Inflammatory macrophage (primary cell): Measurements from ENCODE around the gene IGFLR1.

Experiments
- DNase-seq, 2 donors: peaks; one replicate each; pipeline ENCODE4 v3.0.0-alpha.2; 2020 to 2022

Gene IGFLR1

DNA sequence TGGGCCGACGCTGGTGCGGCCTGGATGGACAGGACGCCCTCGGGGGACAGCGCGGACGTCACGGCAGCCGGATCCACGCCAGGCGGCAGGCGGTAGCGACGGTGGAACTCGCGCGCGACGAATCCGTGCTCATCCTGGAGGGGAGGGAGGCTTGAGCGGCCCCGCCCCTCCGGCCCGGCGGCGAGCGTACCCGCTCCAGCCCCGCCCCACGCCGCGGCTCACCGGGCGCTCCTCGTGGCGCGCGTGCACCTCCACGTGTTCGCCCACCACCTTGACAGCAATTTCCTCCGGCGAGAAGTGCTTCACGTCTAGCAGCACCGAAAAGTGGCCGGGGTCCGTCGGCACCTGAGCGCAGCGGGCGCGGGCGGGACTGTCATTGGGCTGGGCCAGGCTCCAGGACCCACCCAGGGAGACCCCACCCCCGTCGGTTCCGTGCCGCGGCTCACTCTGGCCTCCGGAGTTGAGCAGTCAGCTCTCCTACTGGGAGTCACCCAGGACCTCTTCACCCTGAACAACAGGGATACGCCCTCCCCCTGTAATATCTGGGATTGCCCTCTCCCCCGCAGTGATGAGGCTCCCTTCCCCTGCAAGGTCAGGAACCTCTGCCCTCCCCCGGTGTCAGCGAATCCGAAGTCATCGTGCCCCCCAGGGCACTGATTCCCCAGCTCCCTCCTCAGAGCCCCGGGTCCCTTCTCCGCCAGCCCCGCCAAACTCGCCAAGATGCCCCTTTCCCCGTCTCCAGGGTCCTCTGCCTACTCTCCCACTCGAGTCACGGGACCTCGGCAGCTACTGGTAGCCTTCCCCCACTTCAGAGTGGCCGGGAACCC lies 13.5 kb upstream of the IGFLR1 start:
- peak in 1 of 2 donors; percentile 27 for DNase-seq

GRCh38 chr19:35755131-35755549 lies 12.9 kb upstream of the IGFLR1 start:
- no peak for DNase-seq

GRCh38 chr19:35754370-35755130 lies 12.3 kb upstream of the IGFLR1 start:
- no peak for DNase-seq

DNA sequence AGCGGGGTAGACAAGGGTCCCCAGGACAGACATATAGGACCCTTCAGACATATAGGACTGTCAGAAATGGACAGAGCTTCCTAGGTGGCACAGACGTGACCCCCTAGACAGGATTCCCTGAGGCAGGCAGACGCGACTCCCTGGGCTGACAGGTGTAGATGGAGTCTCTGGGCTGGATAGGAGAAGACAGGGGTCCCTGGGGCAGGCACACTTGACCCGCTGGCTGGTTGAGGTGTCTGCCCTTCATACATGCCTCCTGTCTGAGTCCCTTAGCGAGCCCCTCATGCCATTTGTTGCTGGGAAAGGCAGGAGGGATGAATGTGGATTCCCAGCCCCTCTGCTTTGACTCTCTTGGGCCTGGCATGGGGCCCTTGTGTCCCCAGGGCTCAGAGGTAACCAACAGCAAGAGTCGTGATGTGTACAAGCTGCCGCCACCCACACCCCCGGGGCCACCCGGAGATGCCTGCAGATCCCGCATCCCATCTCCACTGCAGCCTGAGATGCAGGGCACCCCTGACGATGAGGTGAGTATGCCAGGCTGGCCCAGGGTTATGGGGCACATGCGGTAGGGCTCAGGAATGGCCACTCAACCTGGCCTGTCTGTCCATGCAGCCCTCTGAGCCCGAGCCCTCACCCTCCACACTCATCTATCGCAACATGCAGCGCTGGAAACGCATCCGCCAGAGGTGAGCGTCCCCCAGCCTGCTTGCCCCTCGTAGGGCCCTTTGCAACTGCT lies 11.6 kb upstream of the IGFLR1 start:
- DNase-seq: no peak

DNA sequence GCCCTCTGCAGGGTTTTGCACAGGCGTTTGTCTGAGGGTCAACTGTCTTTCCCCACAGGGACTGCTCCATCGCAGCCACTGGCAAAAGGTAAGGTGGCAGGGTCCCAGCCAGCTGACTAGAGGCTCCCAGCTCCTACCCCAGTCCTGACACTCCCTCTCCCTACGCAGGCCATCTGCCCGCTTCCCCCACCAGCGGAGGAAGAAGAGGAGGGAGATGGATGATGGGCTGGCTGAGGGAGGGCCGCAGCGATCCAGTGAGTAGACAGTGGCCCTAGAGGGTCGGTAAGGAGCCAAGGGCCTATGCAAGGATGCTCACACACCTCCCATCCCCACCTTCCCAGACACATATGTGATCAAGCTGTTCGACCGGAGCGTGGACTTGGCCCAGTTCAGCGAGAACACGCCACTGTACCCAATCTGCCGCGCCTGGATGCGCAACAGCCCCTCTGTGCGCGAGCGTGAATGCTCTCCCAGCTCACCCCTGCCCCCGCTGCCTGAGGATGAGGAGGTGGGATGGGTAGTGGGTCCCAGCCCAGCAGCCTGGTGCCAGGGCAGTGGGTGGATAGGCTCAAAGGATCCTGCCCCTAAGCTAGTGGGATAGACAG lies 10.6 kb upstream of the IGFLR1 start:
- no peak for DNase-seq

GRCh38 chr19:35751839-35752745 lies 9.8 kb upstream of the IGFLR1 start:
- DNase-seq: peak in 1 of 2 donors; percentile 20

GRCh38 chr19:35750167-35750566 lies 7.9 kb upstream of the IGFLR1 start:
- DNase-seq: no peak

DNA sequence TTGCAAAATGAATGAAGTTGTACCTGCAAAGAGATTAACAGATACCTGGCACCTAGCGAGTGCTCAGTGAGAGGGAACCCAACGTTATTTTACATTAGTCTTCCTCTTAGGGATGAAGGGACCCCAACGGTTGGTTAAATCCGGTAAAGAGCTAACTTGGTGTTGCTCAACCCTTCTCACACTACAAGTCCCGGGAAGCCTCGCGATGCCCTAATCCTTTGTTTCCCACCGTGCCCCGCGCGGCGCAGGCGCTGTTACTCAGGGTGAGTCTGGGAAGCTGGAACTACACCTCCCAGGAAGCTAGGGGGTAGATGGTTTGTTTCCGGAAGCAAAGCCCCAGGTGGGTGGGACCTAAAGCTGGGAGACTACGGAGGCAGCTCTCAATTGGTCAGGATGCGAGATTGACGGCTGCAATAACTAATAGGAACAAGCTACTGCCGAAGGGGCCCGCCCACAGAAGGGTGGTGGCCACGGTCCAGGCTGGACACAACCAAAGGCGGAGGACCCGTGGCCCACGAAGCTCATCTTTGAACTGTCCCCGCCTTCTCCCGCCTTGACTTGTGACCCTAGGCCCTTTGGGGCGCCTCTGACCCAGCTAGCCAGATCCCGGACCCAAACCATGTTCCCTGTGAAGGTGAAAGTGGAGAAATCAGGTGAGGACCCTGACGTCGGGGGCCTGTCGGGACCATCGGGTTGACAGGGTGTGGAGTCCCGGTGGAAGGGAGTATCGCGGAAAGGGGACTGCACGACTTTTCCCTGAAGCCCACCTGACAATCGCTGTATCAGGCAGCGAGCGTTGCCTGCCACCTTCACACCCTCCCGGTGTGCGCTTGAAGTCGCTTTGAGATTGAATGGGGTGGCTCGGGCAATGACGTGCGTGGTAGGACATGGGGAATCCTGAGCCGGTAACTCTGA lies 6.1 kb upstream of the IGFLR1 start, which contains the start of gene LIN37:
LIN37 (plus strand) TSS at position 471 of the 915 bp plus-strand sequence; CDS start at position 620, 149 bp downstream.
- peak; percentile 100 for DNase-seq

GRCh38 chr19:35746531-35746930 lies 4.3 kb upstream of the IGFLR1 start:
- DNase-seq: peak in 1 of 2 donors; percentile 38

DNA sequence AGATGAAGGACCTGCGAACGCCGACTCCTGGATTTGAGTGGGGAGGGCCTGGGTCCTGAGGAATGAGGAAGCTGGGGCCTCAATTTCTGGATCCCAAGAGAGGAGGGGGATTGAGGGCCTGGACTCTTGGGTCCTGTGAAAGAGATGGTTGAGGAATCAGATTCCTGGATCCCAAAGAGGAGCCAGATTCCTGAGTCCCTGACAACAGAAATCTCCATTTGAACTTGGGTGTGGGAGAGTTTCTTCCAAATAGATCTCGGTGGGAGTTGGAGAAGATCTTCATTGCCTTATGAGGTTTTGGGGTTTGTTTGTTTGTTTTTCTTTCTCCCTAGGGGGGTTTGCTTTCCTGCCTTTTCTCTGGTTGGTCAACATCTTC lies 3.8 kb upstream of the IGFLR1 start:
- DNase-seq: no peak

GRCh38 chr19:35745328-35746086 lies 3.3 kb upstream of the IGFLR1 start, which contains the start of the genes PSENEN and U2AF1L4:
Gene PSENEN, plus strand, starts transcription at chr19:35745651. Its CDS starts 280 bp downstream, at chr19:35745931.
Gene U2AF1L4, minus strand, starts transcription at chr19:35745418. Its CDS starts 27 bp downstream, at chr19:35745391.
- DNase-seq: peak; percentile 100

- peak; percentile 96 to 97 for DNase-seq
Observed at GRCh38 chr19:35744430-35745327, 2.4 kb upstream of the IGFLR1 start.

GRCh38 chr19:35743640-35744429 lies 1.6 kb upstream of the IGFLR1 start:
- no peak for DNase-seq

GRCh38 chr19:35741203-35741515 lies 1.1 kb downstream of the IGFLR1 start:
- DNase-seq: no peak

DNA sequence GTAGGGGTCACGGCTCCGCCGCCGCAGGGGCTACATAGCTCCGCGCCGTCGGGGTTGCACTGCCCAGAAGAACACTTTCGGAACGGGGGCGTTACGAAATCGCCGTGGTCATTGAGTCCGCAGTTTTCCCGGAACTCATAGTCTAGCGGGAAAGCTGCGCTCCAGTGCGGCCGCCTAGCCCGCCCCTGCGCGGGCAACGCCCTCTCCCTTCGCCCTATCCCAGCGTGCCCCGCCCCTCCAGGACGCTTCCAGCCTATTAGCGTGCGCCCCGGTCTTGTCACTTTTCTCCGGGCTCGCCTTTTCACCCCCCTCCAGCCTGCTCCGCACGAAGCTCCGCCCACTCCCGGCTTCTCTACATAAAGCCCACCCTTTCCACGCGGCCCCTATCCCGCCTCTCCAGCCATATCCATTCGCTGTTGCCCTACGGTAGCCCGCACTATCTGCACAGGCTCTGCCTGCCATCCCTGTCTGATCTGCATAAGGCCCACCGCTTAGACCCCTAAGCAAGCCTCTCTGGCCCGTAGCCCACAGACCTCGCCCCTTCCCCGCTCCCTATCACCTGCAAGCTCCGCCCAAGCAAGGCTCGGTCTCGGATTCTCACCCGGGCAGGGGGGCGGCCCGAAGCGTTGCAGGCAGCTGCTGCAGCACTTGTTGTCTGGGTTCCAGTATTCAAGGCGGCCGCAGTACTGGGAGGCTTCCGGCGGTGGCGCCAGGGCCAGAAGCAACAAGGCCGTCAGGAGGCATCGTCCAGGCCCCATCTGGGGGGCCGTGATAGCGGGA lies 1.6 kb downstream of the IGFLR1 start:
- DNase-seq: peak; percentile 97 to 98

DNA sequence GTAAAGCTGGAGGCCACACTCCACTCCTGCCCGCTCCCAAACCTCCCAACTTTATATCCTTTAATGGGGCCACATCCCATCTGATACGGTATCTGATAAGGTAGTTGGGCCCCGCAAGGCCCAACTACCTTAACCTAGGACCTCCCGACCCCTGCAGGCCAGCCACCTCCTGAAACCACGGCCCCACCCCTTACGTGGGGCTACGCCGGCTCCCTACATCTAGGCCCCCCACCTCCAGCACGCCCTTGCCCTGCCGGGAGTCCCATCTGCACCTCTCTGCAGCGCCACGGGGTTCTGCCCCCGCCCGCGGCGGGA lies 2.2 kb downstream of the IGFLR1 start:
- no peak for DNase-seq
